ENCODE data around the gene MED16. TPM values are rescaled to one million over a fixed set of nuclear protein-coding genes. Genes with fewer than 3 reads are reported as not detected.
"Not testable (repeated sequence)": the region's sequence is repeated elsewhere in the genome, so short reads cannot be mapped to it uniquely, and the experiment has no call there.

The MED16 gene
- total RNA-seq, 1 experiment from 2014 or later = 66.9 TPM

- TF ChIP-seq ATF6 (CRISPR knock-in tag; IDR thresholded peaks at IDR 0.05) (no peak), MLX (CRISPR knock-in tag; IDR thresholded peaks at IDR 0.05) (no peak), CREB1 (CRISPR knock-in tag; IDR thresholded peaks at IDR 0.05) (no peak), TEAD4 (CRISPR knock-in tag; IDR thresholded peaks at IDR 0.05) (no peak), AR (CRISPR knock-in tag; IDR thresholded peaks at IDR 0.05) (no peak), RELA (CRISPR knock-in tag; IDR thresholded peaks at IDR 0.05; ENCODE audit: borderline replicate concordance) (no peak)
Measured at GRCh38 chr19:850221-850978, 42.6 kb downstream of the MED16 start (continued).

- H3K27ac Mint-ChIP-seq; H3K4me3 Mint-ChIP-seq; H3K36me3 Mint-ChIP-seq; H3K9me3 Mint-ChIP-seq; POLR2A ChIA-PET; H3K4me1 Mint-ChIP-seq; DNase-seq (ENCODE audit: low spot score); ATAC-seq: not testable (repeated sequence)
- CTCF ChIA-PET = interaction anchor here (0.6 to 2.0 kb wide), 4 partner anchors 15 to 82 kb away, joined by 3 to 4 read pairs (median 3); no protein-coding TSS in a partner anchor
- H3K27me3 Mint-ChIP-seq (ENCODE audit: low read depth) = peaks cover 13% of the 10 kb centered on the region
- TF ChIP-seq ZNF121 (CRISPR knock-in tag; IDR thresholded peaks at IDR 0.05) (peak; percentile 86), GTF2I (CRISPR knock-in tag; conservative IDR thresholded peaks at IDR 0.05) (0 out of 2 replicates have a peak, but pooled peaks have one; percentile 25)
Measured at GRCh38 chr19:849195-849594, 43.8 kb downstream of the MED16 start.

- Mint-ChIP-seq H3K27me3 (ENCODE audit: low read depth) (peaks cover 16% of the 10 kb centered on the region), H3K27ac (no peak overlapping the region), H3K9me3 (no peaks in the 10 kb centered on the region), H3K4me1 (no peaks in the 10 kb centered on the region), H3K4me3 (no peak overlapping the region), H3K36me3 (no peaks in the 10 kb centered on the region)
- CTCF ChIA-PET = interaction anchor here (0.8 to 1.0 kb wide), 2 partner anchors 75 to 78 kb away, joined by 3 read pairs; no protein-coding TSS in a partner anchor
- ATAC-seq = no peak
- POLR2A ChIA-PET = no interaction called here
- no peak for DNase-seq (ENCODE audit: low spot score)
- TF ChIP-seq PREB (CRISPR knock-in tag; IDR thresholded peaks at IDR 0.05; ENCODE audit: borderline replicate concordance) = no peak
- no peak for TF ChIP-seq MLX (CRISPR knock-in tag; IDR thresholded peaks at IDR 0.05)
- TF ChIP-seq ATF2 (CRISPR knock-in tag; IDR thresholded peaks at IDR 0.05; ENCODE audit: borderline replicate concordance, low read depth) = no peak
- TF ChIP-seq NFATC4 (CRISPR knock-in tag; IDR thresholded peaks at IDR 0.05) = no peak
- no peak for TF ChIP-seq NR3C1 (CRISPR knock-in tag; conservative IDR thresholded peaks at IDR 0.05; ENCODE audit: low read depth)
- TF ChIP-seq ZBTB21 (CRISPR knock-in tag; IDR thresholded peaks at IDR 0.05; ENCODE audit: borderline replicate concordance) = no peak
- no peak for TF ChIP-seq ZSCAN18 (CRISPR knock-in tag; IDR thresholded peaks at IDR 0.05)
- no peak for TF ChIP-seq NR2C2 (CRISPR knock-in tag; IDR thresholded peaks at IDR 0.05)
- TF ChIP-seq NFE2L1 (CRISPR knock-in tag; IDR thresholded peaks at IDR 0.05) = no peak
Measured at GRCh38 chr19:848386-848921, 44.5 kb downstream of the MED16 start.

All from WTC11 (cell line).